Muscle of back (tissue), 11 donors: Measurements from ENCODE around the gene RXFP3. TPM values are rescaled to one million over a fixed set of nuclear protein-coding genes. Genes with fewer than 3 reads are reported as not detected.

Experiments
- DNase-seq, 3 donors: peaks; one replicate each; pipeline versions ENCODE4 v3.0.0 to v3.0.0-alpha.2; 2013
- polyA plus RNA-seq, 10 donors: library from polyadenylated mRNA; unstranded; fragments of 120-200 nt; gene quantifications; one replicate each; pipeline ENCODE4 v1.2.1, GENCODE V29; 2013; ENCODE audit not compliant: insufficient read length in 10 of 10

RXFP3 gene
- polyA plus RNA-seq, 10 donors, result not detected

DNA sequence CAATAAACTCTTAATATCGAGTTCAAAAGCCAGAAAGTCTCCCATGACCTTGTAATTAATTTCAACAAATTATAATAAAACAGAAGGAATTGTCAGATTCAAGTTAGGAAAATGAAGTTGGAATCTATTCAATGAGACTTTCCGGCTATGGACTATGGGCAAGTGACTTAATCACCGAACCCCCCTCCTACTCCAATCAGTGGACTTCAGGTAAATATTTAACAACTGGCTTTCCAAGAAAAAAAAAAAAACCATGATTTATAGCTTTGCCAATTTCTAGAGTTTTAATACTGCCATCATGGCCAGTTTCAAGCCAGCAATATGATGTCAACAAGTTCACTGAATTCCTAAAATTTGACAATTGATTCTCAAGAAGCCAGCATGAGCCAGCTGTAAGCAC lies 43.8 kb downstream of the RXFP3 start:
- no peak for DNase-seq

DNA sequence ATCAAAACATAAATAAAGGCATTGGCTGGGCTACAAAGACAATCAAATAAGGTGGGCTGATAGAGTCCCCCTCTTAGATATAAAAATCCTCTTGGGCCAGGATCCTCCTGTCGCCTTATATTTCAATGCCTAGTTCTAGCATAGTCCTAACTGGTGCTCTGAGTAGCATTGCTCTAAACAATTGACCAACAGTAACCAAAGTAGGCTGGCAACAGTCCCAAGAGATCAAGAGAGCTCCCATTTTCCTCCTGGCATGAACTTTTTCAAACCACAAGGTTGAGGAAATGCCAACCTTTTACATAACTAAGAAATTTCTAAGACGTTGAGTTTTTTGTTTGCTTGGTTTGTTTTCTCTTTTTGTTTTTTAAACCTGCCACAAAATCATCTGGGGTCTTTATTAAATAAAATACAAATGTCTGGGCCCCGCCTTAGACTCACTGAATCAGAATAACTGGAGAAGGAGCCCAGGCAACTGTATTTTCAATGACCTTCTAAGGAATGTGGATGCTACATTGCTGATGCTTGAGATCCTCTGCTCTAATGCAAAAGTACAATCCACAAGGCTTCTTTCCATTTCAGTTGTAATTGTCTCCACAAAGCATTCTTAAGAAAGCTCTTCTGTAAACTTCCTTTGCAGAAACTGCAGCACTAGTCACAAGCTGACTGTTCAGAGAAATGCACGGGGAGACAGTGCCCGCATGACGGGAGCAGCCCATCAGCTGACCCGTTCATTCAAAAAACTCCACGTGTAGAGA lies 45.4 kb downstream of the RXFP3 start:
- DNase-seq, result no peak

DNA sequence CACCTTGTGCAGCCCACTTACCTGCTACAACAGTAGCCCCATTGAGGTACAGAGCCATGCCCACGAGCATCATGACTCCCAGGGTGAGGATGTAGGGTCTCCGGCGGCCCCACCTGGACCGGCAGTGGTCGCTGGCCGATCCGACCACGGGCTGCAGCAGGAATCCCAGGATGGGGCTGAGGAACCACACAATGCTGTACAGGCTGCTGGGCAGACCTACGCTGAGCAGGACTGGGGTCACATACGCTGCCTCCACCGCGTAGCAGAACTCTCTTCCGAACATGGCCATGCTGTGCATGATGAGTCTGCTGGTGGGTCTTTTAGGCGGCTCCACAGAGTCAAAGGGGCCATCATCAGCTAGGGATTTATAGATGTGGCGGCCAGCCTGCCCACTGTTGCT lies 48.0 kb downstream of the RXFP3 start:
- no peak for DNase-seq

DNA sequence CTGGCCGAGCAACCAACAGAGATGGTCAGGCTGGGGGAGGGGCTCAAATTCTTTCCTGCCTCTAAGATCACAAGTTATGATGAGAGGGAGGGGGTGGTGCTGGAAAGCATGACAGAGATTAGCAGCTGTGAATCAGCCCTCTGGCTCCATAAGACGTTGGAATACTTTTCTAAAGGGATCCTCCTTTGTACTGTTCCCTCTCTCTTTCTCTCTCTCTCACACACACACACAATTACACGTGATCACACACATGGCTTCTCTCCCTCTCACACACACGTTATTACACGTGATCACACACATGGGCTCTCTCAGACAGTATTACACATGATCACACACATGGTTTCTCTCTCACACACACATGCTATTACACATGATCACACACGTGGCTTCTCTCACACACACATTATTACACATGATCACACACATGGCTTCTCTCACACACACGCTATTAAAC lies 48.5 kb downstream of the RXFP3 start, which contains the start of gene SLC45A2:
Gene SLC45A2, minus strand, starts transcription at position 23 of the 454 bp plus-strand sequence. CDS start 110 bp downstream, outside the sequence.
- no peak for DNase-seq

DNA sequence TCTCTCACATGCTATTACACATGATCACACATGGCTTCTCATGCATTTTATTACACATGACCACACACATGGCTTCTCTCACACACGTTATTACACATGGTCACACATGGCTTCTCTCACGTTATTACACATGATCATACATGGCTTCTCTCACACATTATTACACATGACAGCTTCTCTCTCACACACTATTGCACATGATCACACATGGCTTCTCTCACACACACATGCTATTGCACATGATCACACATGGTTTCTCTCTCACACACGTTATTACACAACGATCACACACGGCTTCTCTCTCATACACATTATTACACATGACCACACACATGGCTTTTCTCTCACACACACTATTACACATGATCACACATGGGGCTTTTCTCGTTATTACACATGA lies 49.3 kb downstream of the RXFP3 start:
- no peak for DNase-seq

Other genes with a start within 250 kb of the RXFP3 start
- 10 to 100 TPM; 18.5 to 30.8 (median 23.9) TPM for gene ADAMTS12, start 44.4 kb upstream of the RXFP3 start, polyA plus RNA-seq
- under 1 TPM; 0.12 to 0.50 (median 0.18) TPM for gene SLC45A2, start 48.3 kb downstream of the RXFP3 start, polyA plus RNA-seq
- 10 to 100 TPM in 1 of 10 donors, 1 to 10 TPM in 9; 3.8 to 10.5 (median 6.2) TPM for gene AMACR, start 71.7 kb downstream of the RXFP3 start, polyA plus RNA-seq
- 100 to 1,000 TPM in 7 of 10 donors, 10 to 100 TPM in 3; 55.4 to 132 (median 108) TPM for gene C1QTNF3, start 106.8 kb downstream of the RXFP3 start, polyA plus RNA-seq